ENCODE data around the gene DOCK3. TPM values are rescaled to one million over a fixed set of nuclear protein-coding genes. Genes with fewer than 3 reads are reported as not detected.
A peak's percentile ranks its signal among the peaks of the same experiment; 100 is the strongest.
"Not testable (repeated sequence)": the region's sequence is repeated elsewhere in the genome, so short reads cannot be mapped to it uniquely, and the experiment has no call there.

Gene DOCK3
- polyA plus RNA-seq, 1 donor: 0.14 TPM

GRCh38 chr3:51264166-51264565 lies 589.4 kb downstream of the DOCK3 start:
- DNase-seq: not testable (repeated sequence)

GRCh38 chr3:51268132-51268531 lies 593.4 kb downstream of the DOCK3 start:
- no peak for DNase-seq

DNA sequence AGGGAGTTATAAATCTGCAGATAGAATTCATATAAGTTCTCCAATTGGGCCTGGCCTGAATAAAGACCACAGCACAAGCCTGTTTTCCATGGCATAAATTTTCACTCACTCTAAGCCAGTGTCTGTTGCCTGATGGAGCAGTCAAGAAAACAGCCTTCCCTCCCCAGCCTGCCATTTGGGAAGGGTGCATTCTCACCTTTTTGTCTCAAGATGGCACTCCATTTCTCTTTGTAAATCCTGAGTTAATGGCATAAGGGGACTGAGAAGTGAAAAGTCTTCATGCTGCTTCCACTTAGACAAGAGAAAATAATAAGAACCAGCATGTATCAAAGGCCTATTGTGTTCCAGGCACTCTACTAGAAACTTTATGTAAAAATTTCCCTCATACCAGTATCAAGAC lies 594.7 kb downstream of the DOCK3 start:
- DNase-seq: no peak

DNA sequence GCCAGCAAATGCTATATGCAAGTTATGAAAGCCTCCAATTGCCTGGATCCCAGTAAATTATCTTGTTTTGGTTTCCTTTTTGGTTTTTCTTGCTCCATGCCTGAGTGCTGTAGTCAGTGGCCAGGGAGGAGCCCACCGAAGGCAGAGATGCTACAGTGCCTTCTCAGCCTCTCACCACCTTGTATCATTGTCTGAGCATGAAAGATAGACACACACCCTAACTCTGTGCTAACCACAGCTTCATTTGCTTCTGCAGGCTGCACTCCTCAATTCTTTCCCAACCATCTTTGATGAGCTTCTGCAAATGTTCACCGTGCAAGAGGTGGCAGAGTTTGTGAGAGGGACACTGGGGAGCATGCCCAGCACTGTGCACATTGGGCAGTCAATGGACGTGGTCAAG lies 595.8 kb downstream of the DOCK3 start:
- DNase-seq: no peak

DNA sequence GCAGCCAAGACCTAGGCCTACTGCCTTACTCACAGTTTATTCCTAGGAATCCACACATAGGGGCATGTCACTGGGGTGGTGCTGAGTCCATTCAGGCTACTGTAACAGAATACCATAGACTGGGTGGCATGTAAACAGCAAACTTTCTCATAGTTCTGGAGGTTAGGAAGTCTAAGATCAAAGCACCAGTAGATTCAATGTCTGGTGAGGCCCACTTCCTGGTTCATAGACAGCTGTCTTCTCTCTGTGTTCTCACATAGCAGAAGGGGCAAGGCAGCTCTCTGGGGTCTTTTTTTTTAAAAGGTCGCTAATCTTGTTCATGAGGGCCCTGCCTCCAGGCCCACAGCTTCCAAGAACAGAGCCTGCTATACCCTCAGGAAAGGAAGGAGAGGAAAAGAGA lies 596.4 kb downstream of the DOCK3 start:
- DNase-seq: no peak

DNA sequence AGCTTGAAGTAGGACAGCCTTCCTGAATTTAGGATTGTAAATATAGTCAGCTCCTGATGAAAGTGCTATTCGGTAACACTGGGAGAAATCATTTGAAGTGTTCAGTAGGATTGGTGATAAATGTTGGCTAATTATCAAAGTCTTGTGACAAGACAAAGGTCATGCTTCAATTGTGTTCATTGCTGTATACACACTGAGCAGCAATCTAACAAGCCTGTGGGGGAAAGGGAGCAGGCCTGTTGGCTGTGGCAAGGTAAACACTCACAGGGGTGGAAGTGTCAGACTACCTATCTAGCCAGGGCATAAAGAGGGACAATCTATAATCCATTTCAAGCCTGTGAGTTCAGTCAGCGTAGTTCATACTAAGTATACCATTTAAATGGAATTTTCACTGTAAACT lies 599.3 kb downstream of the DOCK3 start:
- no peak for DNase-seq

DNA sequence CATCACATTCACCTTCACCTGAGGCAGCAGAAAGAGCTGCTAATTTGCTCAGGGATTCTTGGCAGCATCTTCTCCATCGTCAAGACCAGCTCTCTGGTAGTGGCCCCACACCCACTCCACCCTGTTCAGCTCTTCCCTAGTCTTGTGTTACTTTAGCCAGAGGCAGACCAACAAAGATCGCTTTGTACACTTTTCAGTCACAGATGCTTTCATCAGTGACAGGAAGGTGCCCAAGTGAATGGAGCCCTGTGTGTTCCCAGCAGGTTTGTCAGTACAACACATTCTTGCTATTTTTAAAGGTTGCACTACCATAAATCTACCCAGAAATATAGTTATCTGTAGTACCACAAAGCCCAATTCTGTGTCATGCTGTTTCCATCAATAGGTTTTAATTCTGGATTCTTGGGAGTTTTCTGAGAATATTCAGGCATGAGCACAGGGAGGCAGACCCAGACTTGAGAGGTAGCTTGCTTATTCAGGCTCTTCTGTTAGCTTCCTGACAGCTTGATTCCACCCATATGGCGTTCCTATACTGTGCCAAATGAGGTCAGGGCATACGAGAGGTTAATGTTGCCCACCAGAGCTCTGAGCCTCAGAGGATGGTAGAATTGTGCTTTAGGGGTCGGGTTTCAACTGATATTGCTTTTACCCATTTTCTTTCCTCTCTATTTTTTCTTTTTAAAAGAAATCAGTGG lies 600.5 kb downstream of the DOCK3 start:
- no peak for DNase-seq

- no peak for DNase-seq
These were observed 601.3 kb downstream of the DOCK3 start for GRCh38 chr3:51276046-51276445.

DNA sequence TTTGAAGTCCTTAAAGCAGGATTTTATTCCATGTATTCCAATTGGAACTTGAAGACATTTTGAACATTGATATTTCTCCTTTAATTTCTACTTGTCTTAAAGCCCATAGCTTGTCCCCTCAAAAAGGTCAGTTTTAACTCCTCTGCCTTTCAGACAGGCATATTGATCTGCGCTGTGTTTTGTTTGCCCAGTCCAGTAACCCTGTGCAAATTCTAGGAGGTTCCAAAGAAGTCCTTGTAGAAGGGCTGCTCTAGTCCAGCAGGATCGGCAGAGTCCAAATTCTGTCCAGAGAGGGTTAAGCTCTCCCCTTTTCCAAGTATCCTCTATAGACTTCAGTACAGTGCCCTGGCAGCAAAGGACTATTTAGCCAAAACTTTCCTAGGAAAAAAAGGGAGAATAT lies 604.7 kb downstream of the DOCK3 start:
- no peak for DNase-seq

DNA sequence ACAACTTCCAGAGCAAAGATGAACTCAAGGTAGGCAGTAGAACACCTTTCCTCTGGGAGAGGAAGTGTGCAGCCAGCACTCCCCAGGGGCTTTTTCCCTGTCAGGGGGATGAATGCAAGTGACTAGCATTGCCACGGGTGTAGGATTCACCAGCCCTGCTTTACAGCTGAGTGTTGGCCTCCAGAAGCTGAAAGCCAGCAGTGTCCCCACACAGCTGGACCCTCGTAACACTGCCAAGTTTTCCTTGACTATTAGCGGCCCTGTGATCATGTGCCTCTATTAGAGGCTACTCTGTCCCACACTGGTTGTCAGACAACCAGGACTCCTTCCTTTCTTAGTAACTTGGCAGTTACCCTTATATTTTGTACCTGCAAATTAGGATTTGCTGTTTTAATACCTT lies 605.4 kb downstream of the DOCK3 start:
- no peak for DNase-seq

DNA sequence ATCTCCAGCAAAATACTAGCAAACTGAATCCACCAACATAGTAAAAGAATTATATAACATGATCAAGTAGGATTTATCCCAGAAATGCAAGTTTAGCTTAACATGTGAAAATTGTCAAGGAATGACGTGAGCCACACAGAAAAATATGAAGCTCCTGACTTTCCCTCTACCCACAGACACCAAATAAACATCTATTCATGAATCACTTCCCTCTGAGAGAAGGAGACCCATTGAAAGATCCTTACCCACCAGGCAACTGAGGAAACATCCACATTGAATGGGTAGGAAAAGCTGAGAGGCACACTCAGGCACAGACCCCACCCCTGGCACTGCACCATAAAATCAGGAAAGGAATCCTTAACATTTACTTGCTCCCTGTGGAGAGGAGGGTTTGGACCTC lies 608.2 kb downstream of the DOCK3 start:
- no peak for DNase-seq

DNA sequence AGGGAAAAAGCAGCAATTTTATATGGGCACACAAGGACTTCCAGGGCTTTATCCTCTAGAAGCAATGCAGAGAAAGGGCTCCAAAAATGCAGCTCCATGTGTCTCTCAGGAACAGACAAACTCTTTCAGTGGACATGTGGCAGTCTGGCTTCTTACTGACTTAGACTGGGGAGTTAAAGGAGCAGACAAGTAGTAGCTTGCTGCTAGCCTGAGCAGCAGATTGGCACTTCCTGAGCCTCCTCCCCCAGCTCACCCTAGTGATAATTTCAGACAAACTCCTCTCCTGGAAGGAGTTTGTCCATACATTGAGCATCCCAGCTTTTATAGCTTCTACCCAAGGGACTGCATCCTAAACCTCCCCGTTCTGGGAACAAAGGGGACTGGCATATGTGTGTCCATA lies 608.7 kb downstream of the DOCK3 start:
- DNase-seq: no peak

- no peak for DNase-seq
These were observed 620.9 kb downstream of the DOCK3 start for GRCh38 chr3:51295625-51296024.

- DNase-seq: no peak
These were observed 622.6 kb downstream of the DOCK3 start for GRCh38 chr3:51297333-51297732.

DNA sequence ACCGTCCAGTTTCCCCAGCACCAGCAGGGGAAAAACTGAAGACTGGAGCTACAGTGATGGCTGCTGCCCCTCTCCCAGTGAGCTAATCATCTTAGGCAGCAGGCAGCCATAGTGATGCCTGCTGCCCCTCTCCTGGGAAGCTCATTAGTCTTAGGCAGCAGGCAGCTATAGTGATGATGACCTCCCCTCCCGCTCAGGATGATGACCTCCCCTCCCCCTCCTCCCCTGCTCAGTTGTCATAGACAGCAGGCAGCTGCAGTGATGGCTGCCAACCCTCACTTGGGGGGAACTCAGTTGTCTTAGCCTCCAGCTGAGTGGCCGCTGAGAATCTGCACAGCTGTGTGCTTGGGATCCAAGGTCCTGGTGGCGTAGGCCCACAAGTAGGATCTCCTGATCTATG lies 629.5 kb downstream of the DOCK3 start:
- no peak for DNase-seq

- no peak for DNase-seq
These were observed 631.4 kb downstream of the DOCK3 start for GRCh38 chr3:51306093-51306492.

GRCh38 chr3:51307458-51307857 lies 632.7 kb downstream of the DOCK3 start:
- DNase-seq: no peak

- not testable (repeated sequence) for DNase-seq
These were observed 633.3 kb downstream of the DOCK3 start for GRCh38 chr3:51307945-51308607.

DNA sequence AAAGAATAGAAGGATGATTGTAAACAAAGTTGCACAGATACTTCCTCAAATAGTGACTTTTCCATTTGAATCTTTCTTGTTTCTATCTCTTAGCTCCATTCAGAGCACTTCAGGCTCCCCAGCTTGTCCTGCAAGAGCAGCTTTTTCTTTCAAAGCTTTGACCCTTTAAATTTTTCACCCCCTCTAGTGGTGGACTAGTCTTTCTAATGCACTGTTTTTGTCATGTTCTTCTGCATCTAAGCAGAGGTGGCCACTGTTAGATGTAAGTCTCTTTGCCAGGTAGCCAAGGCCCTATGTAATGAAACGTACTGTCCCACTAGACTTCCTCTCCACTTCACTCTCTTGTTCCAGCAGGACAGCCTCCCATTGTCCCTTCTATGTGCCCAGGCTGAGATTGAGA lies 636.3 kb downstream of the DOCK3 start:
- DNase-seq: peak; percentile 3

DNA sequence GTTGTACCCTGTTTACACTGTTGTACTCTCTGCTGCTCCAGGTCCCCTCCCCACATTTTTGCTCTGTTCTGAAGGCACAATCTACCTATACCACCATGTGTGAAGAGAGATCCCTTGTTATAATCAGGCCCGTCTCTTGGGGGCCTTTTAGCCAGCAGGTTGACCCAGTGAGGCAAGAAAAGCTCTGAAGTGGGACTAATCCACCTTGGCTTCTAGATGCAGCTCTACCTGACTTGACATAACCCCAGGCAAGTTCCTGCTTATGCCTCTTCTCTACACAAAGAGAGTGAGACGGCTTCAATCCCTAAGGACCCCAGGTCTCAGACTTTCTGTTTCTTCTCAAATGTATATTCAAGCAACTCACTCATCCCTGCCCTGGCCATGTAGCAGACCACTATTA lies 653.5 kb downstream of the DOCK3 start:
- no peak for DNase-seq

- DNase-seq: no peak
These were observed 655.3 kb downstream of the DOCK3 start for GRCh38 chr3:51330046-51330445.

GRCh38 chr3:51332156-51332555 lies 657.4 kb downstream of the DOCK3 start:
- no peak for DNase-seq

DNA sequence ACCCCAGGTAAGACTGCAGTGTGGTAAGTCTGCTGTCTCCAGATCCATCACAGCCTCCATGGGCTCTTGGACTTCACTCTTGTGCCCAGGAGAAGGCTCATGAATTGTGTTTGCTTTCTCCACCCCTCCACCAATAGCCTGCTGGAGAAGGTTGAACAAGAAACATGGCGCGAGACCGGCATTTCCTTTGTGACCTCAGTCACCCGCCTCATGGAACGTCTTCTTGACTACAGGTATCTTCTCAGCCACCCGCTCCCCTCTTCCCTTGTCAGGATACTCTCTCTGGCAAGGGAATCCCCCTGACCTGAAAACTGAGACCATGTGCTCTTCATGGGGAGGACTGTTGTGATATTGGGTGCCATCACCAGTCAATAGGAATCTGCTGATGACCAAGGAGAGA lies 658.3 kb downstream of the DOCK3 start:
- DNase-seq: no peak

- DNase-seq: no peak
These were observed 661.5 kb downstream of the DOCK3 start for GRCh38 chr3:51336261-51336660.

DNA sequence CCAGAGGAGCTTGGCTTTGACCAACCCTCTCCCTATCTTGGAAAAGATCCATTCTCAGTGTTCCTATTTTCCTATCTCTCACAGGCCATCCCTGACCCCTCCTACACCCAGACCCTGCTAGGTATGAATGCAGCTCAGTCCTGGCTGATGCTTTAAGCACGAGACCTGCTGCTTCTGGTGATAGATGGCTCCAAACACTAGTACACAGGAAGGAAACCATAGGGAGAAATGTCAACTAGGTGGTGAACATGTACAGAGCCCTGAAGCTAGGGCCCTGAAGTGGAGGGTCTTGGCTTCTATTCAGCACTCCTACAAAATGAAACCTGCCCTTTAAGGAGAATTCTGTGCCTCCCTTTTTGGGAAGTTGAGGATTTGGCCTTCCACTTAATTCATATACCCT lies 662.9 kb downstream of the DOCK3 start:
- no peak for DNase-seq
